ENCODE measurements around the gene LYSMD2. TPM values are rescaled to one million over a fixed set of nuclear protein-coding genes. Genes with fewer than 3 reads are reported as not detected.

LYSMD2 gene
- total and polyA plus RNA-seq, 2 of the 8 experiments (the other 6 are each of a cell fraction or from before 2014, with no cell fraction given) = 2.2 to 2.7 TPM

GRCh38 chr15:51765751-51766150 is 28.3 kb upstream of the LYSMD2 start:
- ChIA-PET POLR2A (ENCODE audit: partially characterized antibody) (no interaction called here), CTCF (ENCODE audit: partially characterized antibody) (interaction anchor here (0.6 to 3.3 kb wide), 5 partner anchors 8 to 485 kb away, joined by 3 to 20 read pairs (median 5); no protein-coding TSS in a partner anchor)
- no peak overlapping the region for H2BK120ac ChIP-seq (replicated peaks; ENCODE audit: low read depth, low read length)
- H3K4me1 ChIP-seq (replicated peaks in 1 of 4; ENCODE audit: control insufficient read depth in 3 of 4, insufficient read depth in 4 of 4, low read length in 3 of 4) = peaks cover 0 to 3% (median 0%) of the 10 kb centered on the region in 4 experiments; a peak in 1 of 7 replicates
- 93% methylated on average over 7 of the region's 7 CpGs; no CpG with 5 or more reads in 1 of the 2 experiments for WGBS, 2 experiments (ENCODE audit: extremely low coverage in 1 of 2, insufficient coverage in 1 of 2, insufficient read length in 1 of 2, insufficient replicate concordance in 2 of 2, low coverage in 1 of 2, low lambda C conversion rate in 2 of 2, missing lambda C conversion rate in 1 of 2)
- no peak overlapping the region for H4K5ac ChIP-seq (ENCODE audit: insufficient read length, low read depth, low read length)
- no peak overlapping the region for H3K9ac ChIP-seq (replicated peaks in 1 of 4; ENCODE audit: extremely low read depth in 1 of 4, low read depth in 3 of 4, low read length in 3 of 4)
- no peaks in the 10 kb centered on the region for H3K23me2 ChIP-seq (ENCODE audit: low read depth, low read length)
- H2BK15ac ChIP-seq (ENCODE audit: low read length) = no peak overlapping the region
- H2BK12ac ChIP-seq (ENCODE audit: low read depth, low read length) = no peak overlapping the region
- H4K20me1 ChIP-seq (replicated peaks in 1 of 2; ENCODE audit: control insufficient read depth in 1 of 2, insufficient read depth in 2 of 2, low read length in 2 of 2) = no peaks in the 10 kb centered on the region
- no peak overlapping the region for H2AFZ ChIP-seq (ENCODE audit: low read length)
- H3K18ac ChIP-seq (ENCODE audit: extremely low read depth, low read length) = no peak overlapping the region
- no peak overlapping the region for H2BK5ac ChIP-seq (ENCODE audit: low read depth, low read length)
- H2BK20ac ChIP-seq (ENCODE audit: low read length) = no peak overlapping the region
- DNase-seq (ENCODE audit: low read depth in 1 of 2, low spot score in 2 of 2) (no peak), FAIRE-seq (no peak)
- TF ChIP-seq TAF1 (IDR thresholded peaks at IDR 0.05; ENCODE audit: low read depth, low read length) (no peak), BRCA1 (IDR thresholded peaks at IDR 0.05; ENCODE audit: low read depth, low read length) (no peak), MAFK (IDR thresholded peaks at IDR 0.05; ENCODE audit: low read depth, low read length) (no peak), SAP30 (IDR thresholded peaks at IDR 0.05; ENCODE audit: insufficient read depth, insufficient replicate concordance, low read length) (no peak), SP1 (IDR thresholded peaks at IDR 0.05; ENCODE audit: low read depth, low read length) (no peak), CBX5 (IDR thresholded peaks at IDR 0.05; ENCODE audit: low read depth, low read length) (no peak), TCF12 (IDR thresholded peaks at IDR 0.05; ENCODE audit: low read depth, low read length) (no peak), ASH2L (IDR thresholded peaks at IDR 0.05; ENCODE audit: low read length) (no peak), POLR2AphosphoS5 (IDR thresholded peaks at IDR 0.05; ENCODE audit: low read depth, low read length) (no peak), CREB1 (IDR thresholded peaks at IDR 0.05) (no peak)
- TF ChIP-seq, protein P1, sequence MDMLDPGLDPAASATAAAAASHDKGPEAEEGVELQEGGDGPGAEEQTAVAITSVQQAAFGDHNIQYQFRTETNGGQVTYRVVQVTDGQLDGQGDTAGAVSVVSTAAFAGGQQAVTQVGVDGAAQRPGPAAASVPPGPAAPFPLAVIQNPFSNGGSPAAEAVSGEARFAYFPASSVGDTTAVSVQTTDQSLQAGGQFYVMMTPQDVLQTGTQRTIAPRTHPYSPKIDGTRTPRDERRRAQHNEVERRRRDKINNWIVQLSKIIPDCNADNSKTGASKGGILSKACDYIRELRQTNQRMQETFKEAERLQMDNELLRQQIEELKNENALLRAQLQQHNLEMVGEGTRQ (IDR thresholded peaks at IDR 0.05; ENCODE audit: low read length) = no peak
- H2AK5ac ChIP-seq (ENCODE audit: low read depth, low read length) = no peak overlapping the region
- no peak overlapping the region for H3K56ac ChIP-seq (replicated peaks; ENCODE audit: insufficient read length, low read depth, low read length)
- H3K9me3 ChIP-seq (ENCODE audit: insufficient read depth in 2 of 2, low read depth in 1 of 2, low read length in 1 of 2) = no peaks in the 10 kb centered on the region
- no peak overlapping the region for H3K4me2 ChIP-seq (ENCODE audit: insufficient read depth in 1 of 2, low read depth in 2 of 2, low read length in 2 of 2)
- no peak overlapping the region for H3K14ac ChIP-seq (ENCODE audit: insufficient read length)
- no peak overlapping the region for H4K8ac ChIP-seq (ENCODE audit: extremely low read depth, insufficient read depth, low read length)
- no peak overlapping the region for H3K4me3 ChIP-seq (ENCODE audit: extremely low read depth in 1 of 4, insufficient read depth in 2 of 4, low read depth in 3 of 4, low read length in 4 of 4)
- H3K36me3 ChIP-seq (ENCODE audit: control insufficient read depth in 2 of 4, insufficient read depth in 4 of 4, low read length in 3 of 4) = no peaks in the 10 kb centered on the region
- no peaks in the 10 kb centered on the region for H3K79me1 ChIP-seq (ENCODE audit: low read depth, low read length)
- H3K4ac ChIP-seq (replicated peaks; ENCODE audit: insufficient read length, low read depth, low read length) = no peak overlapping the region
- no peaks in the 10 kb centered on the region for H3K79me2 ChIP-seq (ENCODE audit: control insufficient read depth in 1 of 2, insufficient read depth in 2 of 2, low read length in 2 of 2)
- H4K91ac ChIP-seq (replicated peaks; ENCODE audit: insufficient read length, low read length) = no peak overlapping the region
- H3K23ac ChIP-seq (ENCODE audit: insufficient read length) = no peak overlapping the region
- H3K27me3 ChIP-seq (replicated peaks in 1 of 4; ENCODE audit: control insufficient read depth in 3 of 4, extremely low read depth in 1 of 4, insufficient read depth in 3 of 4, low read length in 3 of 4) = no peaks in the 10 kb centered on the region
- no peak overlapping the region for H3K27ac ChIP-seq (ENCODE audit: low read depth, low read length)

Data from H1 (cell line).